NCI-H2081 treated with DMSO at 0.1 percent for 48 hours (cell line): Measurements from ENCODE around the gene GABPA.

Experiments used
- DNase-seq: peaks from one replicate; lab custom pipeline; 2025; lab: John Stamatoyannopoulos, UW

GABPA gene

GRCh38 chr21:25811186-25811585 lies 76.4 kb downstream of the GABPA start:
- DNase-seq, result no peak

GRCh38 chr21:25813917-25814316 lies 79.1 kb downstream of the GABPA start:
- no peak for DNase-seq

GRCh38 chr21:25818121-25818520 lies 83.3 kb downstream of the GABPA start:
- no peak for DNase-seq

GRCh38 chr21:25818551-25818950 lies 83.8 kb downstream of the GABPA start:
- no peak for DNase-seq
